SK-N-MC (cell line): Measurements from ENCODE around the gene NDUFS4.
A peak's percentile ranks its signal among the peaks of the same experiment; 100 is the strongest.
"Not testable (repeated sequence)": the region's sequence is repeated elsewhere in the genome, so short reads cannot be mapped to it uniquely, and the experiment has no call there.

ENCODE experiments used
- DNase-seq: peaks from one replicate; pipeline ENCODE4 v3.0.0-alpha.2; 2011; ENCODE audit warnings: low read depth, low spot score
- H3K27ac ChIP-seq: fragments of 200-600 bp; sonication (generic); 2 replicates; pipeline ENCODE4 v1.5.1; 2016; ENCODE audit warnings: mixed run types
- H3K36me3 ChIP-seq: fragments of 200-600 bp; sonication (generic); 2 replicates; pipeline ENCODE4 v1.6.1; 2017; ENCODE audit warnings: antibody characterized with exemption, low read length, mixed read lengths; ENCODE audit not compliant: insufficient read depth
- H3K4me3 ChIP-seq: fragments of 200-600 bp; sonication (generic); 2 replicates; pipeline ENCODE4 v1.5.1; 2016
- H3K9ac ChIP-seq: fragments of 200-600 bp; sonication (generic); 2 replicates; pipeline ENCODE4 v1.8.0; 2017; ENCODE audit warnings: mixed run types, mixed read lengths; ENCODE audit not compliant: insufficient read length
- H3K9me3 ChIP-seq: fragments of 200-600 bp; sonication (generic); 2 replicates; pipeline ENCODE4 v1.6.1; 2017; ENCODE audit warnings: low read depth, mild to moderate bottlenecking, antibody characterized with exemption, low read length, moderate library complexity, mixed read lengths
- EZH2 ChIP-seq: fragments of 200-600 bp; sonication (generic); IDR thresholded peaks from one replicate; pipeline ENCODE4 v1.6.1; 2017; ENCODE audit warnings: antibody characterized with exemption
- FOXP2 ChIP-seq: optimal IDR thresholded peaks from 2 replicates; pipeline ENCODE3; 2011; ENCODE audit warnings: mild to moderate bottlenecking, moderate library complexity; ENCODE audit not compliant: insufficient read depth; ENCODE audit errors: extremely low read length, control extremely low read depth
- POLR2AphosphoS5 ChIP-seq: IDR thresholded peaks from 2 replicates; pipeline ENCODE4 v1.6.1; 2012; ENCODE audit warnings: mild to moderate bottlenecking, low read depth, low read length, borderline replicate concordance

NDUFS4 gene

GRCh38 chr5:53590759-53591158, 30.3 kb downstream of the NDUFS4 start:
- DNase-seq = no peak
- Histone ChIP-seq H3K36me3 (no peaks in the 10 kb centered on the region), H3K4me3 (no peak overlapping the region), H3K9me3 (0 out of 2 replicates have a peak, but pooled peaks cover 2% of the 10 kb centered on the region), H3K27ac (no peak overlapping the region), H3K9ac (no peak overlapping the region)
- no peak for TF ChIP-seq FOXP2
- no peak for TF ChIP-seq POLR2AphosphoS5
- no peak for TF ChIP-seq EZH2

GRCh38 chr5:53594419-53594818, 34.0 kb downstream of the NDUFS4 start:
- H3K4me3 ChIP-seq = no peak overlapping the region
- 0 out of 2 replicates have a peak, but pooled peaks cover 8% of the 10 kb centered on the region for H3K9me3 ChIP-seq
- DNase-seq = no peak
- H3K27ac ChIP-seq = no peak overlapping the region
- H3K9ac ChIP-seq = no peak overlapping the region
- TF ChIP-seq POLR2AphosphoS5 (no peak), FOXP2 (no peak), EZH2 (no peak)
- 0 out of 2 replicates have a peak, but pooled peaks cover 10% of the 10 kb centered on the region for H3K36me3 ChIP-seq

- 0 out of 2 replicates have a peak, but pooled peaks cover 10% of the 10 kb centered on the region for H3K36me3 ChIP-seq
- no peak overlapping the region for H3K9ac ChIP-seq
- H3K9me3 ChIP-seq = 0 out of 2 replicates have a peak, but pooled peaks cover 8% of the 10 kb centered on the region
- no peak overlapping the region for H3K4me3 ChIP-seq
- no peak overlapping the region for H3K27ac ChIP-seq
- TF ChIP-seq FOXP2 (no peak), EZH2 (no peak), POLR2AphosphoS5 (no peak)
- no peak for DNase-seq
Measured at GRCh38 chr5:53597894-53598293, 37.5 kb downstream of the NDUFS4 start.

GRCh38 chr5:53601570-53601969, 41.1 kb downstream of the NDUFS4 start:
- H3K27ac ChIP-seq = no peak overlapping the region

GRCh38 chr5:53603009-53603687, 42.7 kb downstream of the NDUFS4 start:
- peak overlapping the region; percentile 26; the same call in 1 of the 2 replicates for H3K27ac ChIP-seq
- no peak for TF ChIP-seq FOXP2
- TF ChIP-seq POLR2AphosphoS5 = no peak
- no peak for TF ChIP-seq EZH2
- DNase-seq = no peak
- no peak overlapping the region for H3K4me3 ChIP-seq
- no peaks in the 10 kb centered on the region for H3K9me3 ChIP-seq
- peaks cover 5% of the 10 kb centered on the region for H3K36me3 ChIP-seq
- no peak overlapping the region for H3K9ac ChIP-seq

More at GRCh38 chr5:53601570-53601969, 41.1 kb downstream of the NDUFS4 start:
- Histone ChIP-seq H3K4me3 (no peak overlapping the region), H3K9me3 (0 out of 2 replicates have a peak, but pooled peaks cover 6% of the 10 kb centered on the region), H3K36me3 (peaks cover 15% of the 10 kb centered on the region), H3K9ac (no peak overlapping the region)
- DNase-seq = no peak
- TF ChIP-seq FOXP2 (no peak), EZH2 (no peak), POLR2AphosphoS5 (no peak)

GRCh38 chr5:53604309-53604708, 43.9 kb downstream of the NDUFS4 start:
- no peak overlapping the region for H3K4me3 ChIP-seq
- H3K9me3 ChIP-seq = no peaks in the 10 kb centered on the region
- no peak for DNase-seq
- no peak overlapping the region for H3K9ac ChIP-seq
- peaks cover 5% of the 10 kb centered on the region for H3K36me3 ChIP-seq
- no peak overlapping the region for H3K27ac ChIP-seq
- TF ChIP-seq EZH2 (no peak), POLR2AphosphoS5 (no peak), FOXP2 (no peak)

- TF ChIP-seq POLR2AphosphoS5 (no peak), FOXP2 (no peak), EZH2 (no peak)
- Histone ChIP-seq H3K9me3 (no peaks in the 10 kb centered on the region), H3K9ac (no peak overlapping the region), H3K4me3 (peak overlapping the region; percentile 46), H3K27ac (peak overlapping the region; percentile 88), H3K36me3 (peaks cover 5% of the 10 kb centered on the region)
- DNase-seq = no peak
Measured at GRCh38 chr5:53607886-53608285, 47.4 kb downstream of the NDUFS4 start.

GRCh38 chr5:53608897-53609296, 48.5 kb downstream of the NDUFS4 start:
- not testable (repeated sequence) for H3K36me3 ChIP-seq, H3K9ac ChIP-seq, DNase-seq, H3K4me3 ChIP-seq, H3K9me3 ChIP-seq
- H3K27ac ChIP-seq = peak overlapping the region; percentile 88; the same call in 1 of the 2 replicates

GRCh38 chr5:53613061-53613460, 52.6 kb downstream of the NDUFS4 start:
- Histone ChIP-seq H3K4me3 (no peak overlapping the region), H3K27ac (no peak overlapping the region), H3K9ac (no peak overlapping the region), H3K36me3 (no peaks in the 10 kb centered on the region), H3K9me3 (no peaks in the 10 kb centered on the region)
- DNase-seq = no peak
- TF ChIP-seq FOXP2 (no peak), POLR2AphosphoS5 (no peak), EZH2 (no peak)
